Vagina (tissue), 2 donors: ENCODE results near the gene NMRAL1. TPM values are rescaled to one million over a fixed set of nuclear protein-coding genes. Genes with fewer than 3 reads are reported as not detected.

ENCODE experiments used
- DNase-seq, 2 donors: peaks; one replicate each; pipeline ENCODE4 v3.0.0-alpha.2; 2017; ENCODE audit errors: extremely low spot score in 2 of 2
- H3K27ac ChIP-seq: fragments of 200-600 bp; sonication (generic); one replicate; pipeline ENCODE4 v1.5.1; 2019
- H3K27me3 ChIP-seq: fragments of 200-600 bp; sonication (generic); one replicate; pipeline ENCODE4 v1.5.1; 2019
- H3K36me3 ChIP-seq, 2 donors: fragments of 200-600 bp; sonication (generic); one replicate each; pipeline ENCODE4 v1.5.1; 2017 to 2019
- H3K4me1 ChIP-seq: fragments of 200-600 bp; sonication (generic); one replicate; pipeline ENCODE4 v1.5.1; 2019
- H3K4me3 ChIP-seq, 2 donors: fragments of 200-600 bp; sonication (generic); 1 replicate in 1 of 2; 2 replicates in 1 of 2; pipeline ENCODE4 v1.5.1; 2016 to 2019
- H3K9me3 ChIP-seq: fragments of 200-600 bp; sonication (generic); one replicate; pipeline ENCODE4 v1.5.1; 2019
- CTCF ChIP-seq, 3 experiments: fragments of 450-650 bp in 2 of 3; fragments of 200-600 bp in 1 of 3; sonication (generic) in 1 of 3; IDR thresholded peaks; one replicate each; pipeline ENCODE4 v1.5.1; 2017 to 2019; ENCODE audit warnings: antibody characterized with exemption in 3 of 3, mild to moderate bottlenecking in 2 of 3, moderate library complexity in 2 of 3
- POLR2A ChIP-seq, 2 donors: fragments of 450-650 bp; IDR thresholded peaks; one replicate each; pipeline ENCODE4 v1.6.1; 2017; ENCODE audit warnings: antibody characterized with exemption in 2 of 2, mild to moderate bottlenecking in 2 of 2, moderate library complexity in 2 of 2
- POLR2AphosphoS5 ChIP-seq, 2 donors: sonication (generic); formaldehyde crosslinking; IDR thresholded peaks; one replicate each; pipeline ENCODE4 v1.9.0; 2017; ENCODE audit warnings: antibody characterized with exemption in 2 of 2, mild to moderate bottlenecking in 2 of 2, low read depth in 1 of 2; ENCODE audit not compliant: insufficient read depth in 1 of 2
- intact Hi-C: fragments of 100-400 bp; cut with DNase I; formaldehyde crosslinking; loops from one replicate; pipeline ENCODE4 v1.15.1; 2023
- total RNA-seq: library from RNA; depleted of rRNA; stranded (reverse); fragments of >200 nt; gene quantifications from one replicate; pipeline ENCODE4 v1.2.3, GENCODE V29; 2016

NMRAL1 gene
- total RNA-seq, 1 donor from 2014 or later: 35.6 TPM

- Histone ChIP-seq H3K36me3 (no peaks in the 10 kb centered on the region), H3K4me3 (no peak overlapping the region), H3K27ac (no peak overlapping the region), H3K4me1 (peaks cover 74% of the 10 kb centered on the region), H3K9me3 (no peaks in the 10 kb centered on the region), H3K27me3 (no peaks in the 10 kb centered on the region)
- intact Hi-C loops: no loop called here
- no peak for DNase-seq
- TF ChIP-seq CTCF (IDR thresholded peaks at IDR 0.05): no peak
- TF ChIP-seq POLR2AphosphoS5 (IDR thresholded peaks at IDR 0.05; ENCODE audit: insufficient read depth in 1 of 2, low read depth in 1 of 2): no peak
- TF ChIP-seq POLR2A (IDR thresholded peaks at IDR 0.05): no peak
Observed at GRCh38 chr16:4499196-4499555, 24.8 kb upstream of the NMRAL1 start.

GRCh38 chr16:4498546-4499195 is 24.2 kb upstream of the NMRAL1 start:
- H3K4me1 ChIP-seq: peaks cover 74% of the 10 kb centered on the region
- H3K9me3 ChIP-seq: no peaks in the 10 kb centered on the region
- no peak for DNase-seq
- H3K4me3 ChIP-seq: no peak overlapping the region
- TF ChIP-seq POLR2AphosphoS5 (IDR thresholded peaks at IDR 0.05; ENCODE audit: insufficient read depth in 1 of 2, low read depth in 1 of 2) (no peak), CTCF (IDR thresholded peaks at IDR 0.05) (no peak), POLR2A (IDR thresholded peaks at IDR 0.05) (no peak)
- no peaks in the 10 kb centered on the region for H3K27me3 ChIP-seq
- H3K27ac ChIP-seq: no peak overlapping the region
- intact Hi-C loops: no loop called here
- H3K36me3 ChIP-seq: no peaks in the 10 kb centered on the region

GRCh38 chr16:4496305-4496704 is 21.9 kb upstream of the NMRAL1 start:
- Histone ChIP-seq H3K4me3 (no peak overlapping the region), H3K9me3 (no peaks in the 10 kb centered on the region), H3K27ac (no peak overlapping the region), H3K27me3 (no peaks in the 10 kb centered on the region), H3K4me1 (peaks cover 60% of the 10 kb centered on the region), H3K36me3 (no peaks in the 10 kb centered on the region)
- TF ChIP-seq CTCF (IDR thresholded peaks at IDR 0.05): no peak
- TF ChIP-seq POLR2AphosphoS5 (IDR thresholded peaks at IDR 0.05; ENCODE audit: insufficient read depth in 1 of 2, low read depth in 1 of 2): no peak
- TF ChIP-seq POLR2A (IDR thresholded peaks at IDR 0.05): no peak
- DNase-seq: no peak
- intact Hi-C loops: no loop called here

- Histone ChIP-seq H3K9me3 (no peaks in the 10 kb centered on the region), H3K27me3 (no peaks in the 10 kb centered on the region), H3K4me1 (peaks cover 54% of the 10 kb centered on the region), H3K36me3 (no peaks in the 10 kb centered on the region), H3K27ac (no peak overlapping the region), H3K4me3 (no peak overlapping the region)
- no peak for DNase-seq
- no peak for TF ChIP-seq POLR2AphosphoS5 (IDR thresholded peaks at IDR 0.05; ENCODE audit: insufficient read depth in 1 of 2, low read depth in 1 of 2)
- TF ChIP-seq POLR2A (IDR thresholded peaks at IDR 0.05): no peak
- no peak for TF ChIP-seq CTCF (IDR thresholded peaks at IDR 0.05)
- intact Hi-C loops: no loop called here
Observed at GRCh38 chr16:4495766-4496165, 21.3 kb upstream of the NMRAL1 start.

- no peak for DNase-seq
- Histone ChIP-seq H3K36me3 (no peaks in the 10 kb centered on the region), H3K4me3 (no peak overlapping the region), H3K27ac (no peak overlapping the region), H3K27me3 (no peaks in the 10 kb centered on the region), H3K4me1 (peaks cover 46% of the 10 kb centered on the region), H3K9me3 (no peaks in the 10 kb centered on the region)
- no peak for TF ChIP-seq POLR2AphosphoS5 (IDR thresholded peaks at IDR 0.05; ENCODE audit: insufficient read depth in 1 of 2, low read depth in 1 of 2)
- no peak for TF ChIP-seq POLR2A (IDR thresholded peaks at IDR 0.05)
- TF ChIP-seq CTCF (IDR thresholded peaks at IDR 0.05): no peak
- intact Hi-C loops: no loop called here
Observed at GRCh38 chr16:4494746-4495490, 20.5 kb upstream of the NMRAL1 start.
